GM04503 (cell line): ENCODE results near the gene TAGLN3.
"Not testable (repeated sequence)": the region's sequence is repeated elsewhere in the genome, so short reads cannot be mapped to it uniquely, and the experiment has no call there.

ENCODE experiments used
- DNase-seq: peaks from one replicate; pipeline ENCODE4 v3.0.0-alpha.2; 2012; ENCODE audit warnings: low read depth

TAGLN3 gene

DNA sequence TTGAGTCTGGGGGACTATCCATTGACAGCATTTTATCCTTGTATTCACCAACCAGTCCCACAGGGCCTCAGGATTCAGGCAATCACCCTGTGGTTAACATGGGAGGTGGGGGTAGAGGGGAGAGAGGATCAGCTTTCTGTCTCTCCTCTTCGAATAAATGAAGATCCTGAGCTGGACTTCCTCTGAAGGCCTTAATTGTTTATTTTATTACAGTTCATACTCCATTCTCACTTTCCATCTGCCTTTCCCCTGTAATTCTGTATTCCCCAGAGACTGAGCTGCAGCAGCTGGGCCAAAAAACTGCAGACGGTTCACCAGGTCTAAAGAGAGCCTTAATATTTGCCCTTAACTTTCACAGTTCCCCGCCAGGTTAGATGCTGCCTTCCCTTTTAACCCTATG lies 11.9 kb downstream of the TAGLN3 start:
- no peak for DNase-seq

DNA sequence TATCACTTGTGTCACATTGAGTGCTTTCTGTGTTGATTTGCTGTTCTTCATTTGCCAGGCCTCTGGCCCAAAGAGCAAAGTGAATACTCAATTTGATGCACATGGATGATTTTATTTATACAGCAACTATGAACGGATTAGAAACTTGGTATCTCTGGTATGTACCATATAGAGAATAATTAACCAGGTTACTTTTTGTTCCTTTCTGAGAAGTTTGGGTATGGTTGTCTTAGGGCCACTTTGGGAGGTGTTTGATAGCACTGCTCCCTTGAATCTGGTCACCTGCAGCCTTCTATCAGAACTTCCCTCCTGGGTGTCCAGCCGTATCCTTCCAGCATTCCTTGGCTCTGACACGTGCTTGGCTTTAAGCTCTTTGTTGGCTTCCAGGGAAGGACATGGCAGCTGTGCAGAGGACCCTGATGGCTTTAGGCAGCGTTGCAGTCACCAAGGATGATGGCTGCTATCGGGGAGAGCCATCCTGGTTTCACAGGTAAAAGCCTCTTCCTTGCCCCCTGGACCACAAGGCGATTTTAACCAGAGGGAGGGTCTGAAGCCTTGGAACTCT lies 12.7 kb downstream of the TAGLN3 start:
- no peak for DNase-seq

DNA sequence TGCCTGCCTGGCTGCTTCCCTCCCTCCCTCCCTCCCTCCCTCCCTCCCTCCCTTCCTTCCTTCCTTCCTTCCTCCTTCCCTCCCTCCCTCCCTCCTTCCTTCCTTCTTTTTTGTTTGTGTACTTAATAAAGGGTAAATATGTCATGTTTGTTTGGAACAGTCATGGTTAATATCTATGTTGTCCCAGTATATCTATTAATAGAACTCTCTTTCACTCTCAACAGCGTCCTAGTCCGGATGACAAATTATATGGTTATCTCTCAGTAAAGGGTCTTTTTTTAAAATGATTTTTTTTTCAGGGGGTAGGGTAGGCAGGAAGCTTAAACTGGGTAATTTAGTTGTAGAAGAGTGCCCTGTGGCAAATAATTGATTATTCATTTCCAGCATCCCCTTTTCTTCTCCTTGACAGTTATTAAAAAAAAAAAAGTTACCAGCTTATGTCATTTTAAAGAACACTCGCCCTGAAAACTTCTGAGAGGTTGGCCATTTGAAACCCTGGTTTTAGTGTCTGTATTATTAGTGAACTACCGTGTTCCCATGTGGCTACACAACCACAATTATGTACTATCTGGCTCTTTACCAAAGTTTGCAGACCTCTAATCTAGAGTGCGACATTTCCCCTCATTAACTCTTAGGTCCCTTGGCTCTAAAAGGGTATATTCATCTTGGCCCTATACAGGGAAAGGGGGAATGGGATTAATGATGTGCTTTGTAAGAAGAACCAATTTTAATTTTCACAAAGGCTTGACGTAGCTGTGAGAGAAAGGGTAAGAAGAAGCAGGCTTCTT lies 13.7 kb downstream of the TAGLN3 start:
- no peak for DNase-seq

DNA sequence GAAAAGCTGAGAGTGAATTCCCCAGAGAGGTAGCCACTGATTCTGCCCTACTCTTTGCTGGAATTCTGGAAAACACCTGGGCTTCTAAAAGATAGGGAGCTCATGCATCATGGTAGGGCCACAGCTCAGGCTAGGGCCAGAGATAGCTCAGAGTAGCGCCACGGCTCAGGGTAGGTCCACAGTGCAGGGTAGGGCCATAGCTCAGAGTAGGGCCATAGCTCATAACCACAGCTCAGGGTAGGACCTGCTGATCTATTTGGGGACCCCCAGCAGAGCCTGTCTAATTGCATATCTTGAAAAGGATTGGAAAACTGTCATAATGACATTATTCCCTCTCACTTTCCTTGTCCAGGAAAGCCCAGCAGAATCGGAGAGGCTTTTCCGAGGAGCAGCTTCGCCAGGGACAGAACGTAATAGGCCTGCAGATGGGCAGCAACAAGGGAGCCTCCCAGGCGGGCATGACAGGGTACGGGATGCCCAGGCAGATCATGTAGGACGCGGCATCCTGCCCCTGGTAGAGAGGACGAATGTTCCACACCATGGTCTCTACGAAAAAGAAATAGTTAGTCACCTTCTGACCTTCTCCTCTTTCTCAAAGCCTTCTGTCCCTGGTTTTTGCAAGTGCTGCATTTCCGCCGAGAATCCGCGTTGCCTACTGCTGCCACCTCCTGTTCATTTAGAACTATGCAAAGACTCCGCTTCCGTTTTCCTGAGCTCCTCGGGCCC lies 14.5 kb downstream of the TAGLN3 start:
- DNase-seq, result no peak

DNA sequence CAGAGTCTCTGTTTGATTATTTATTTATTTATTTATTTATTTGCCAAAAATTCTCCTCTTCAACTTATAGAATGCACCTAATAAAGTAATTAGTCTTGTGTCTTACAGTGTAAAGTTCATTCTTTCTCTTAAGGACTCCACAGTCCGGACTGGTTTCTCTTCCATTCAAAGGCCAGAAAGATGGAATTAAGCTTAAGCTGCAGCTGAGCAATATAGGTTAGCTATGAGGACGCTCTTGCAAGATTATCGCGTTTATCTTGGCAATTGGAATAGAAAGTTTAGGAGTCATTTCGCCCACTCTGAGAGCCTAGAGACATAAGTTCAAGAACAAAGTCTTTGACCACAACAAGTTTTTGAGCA lies 15.0 kb downstream of the TAGLN3 start:
- no peak for DNase-seq

DNA sequence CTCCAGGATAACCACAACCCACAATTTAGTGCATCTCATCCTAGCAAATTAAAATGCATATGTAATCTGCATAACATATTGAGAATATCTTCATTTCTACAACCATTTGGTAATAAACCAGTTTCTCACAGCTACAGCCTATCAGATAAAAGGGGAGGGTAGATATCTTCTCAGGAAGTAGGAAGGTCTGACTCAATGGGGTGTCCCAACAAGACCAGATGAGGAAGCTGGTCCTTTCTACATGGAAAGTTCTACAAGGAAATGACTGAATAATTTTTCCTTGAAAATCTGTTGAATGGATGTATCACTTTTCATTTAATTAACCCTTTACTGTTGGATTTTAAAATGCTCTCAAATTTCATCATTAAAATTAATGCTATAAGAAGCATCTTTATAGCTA lies 18.4 kb downstream of the TAGLN3 start:
- DNase-seq, result no peak

DNA sequence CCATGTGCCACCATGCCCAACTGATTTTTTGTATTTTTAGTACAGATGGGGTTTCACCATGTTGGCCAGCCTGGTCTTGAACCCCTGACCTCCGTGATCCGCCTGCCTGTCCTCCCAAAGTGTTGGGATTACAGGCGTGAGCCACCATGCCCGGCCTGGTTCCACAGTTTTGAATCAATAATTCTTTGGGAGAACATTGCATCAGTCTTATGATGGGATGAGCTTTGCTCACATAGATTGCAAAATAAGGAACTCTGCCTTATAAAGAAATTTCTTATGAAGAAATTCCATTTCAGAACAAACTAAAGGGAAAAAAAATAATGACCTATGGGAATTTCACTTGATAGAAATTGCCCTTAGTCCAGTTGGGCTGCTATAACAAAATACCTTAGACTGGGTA lies 20.0 kb downstream of the TAGLN3 start:
- DNase-seq, result no peak

DNA sequence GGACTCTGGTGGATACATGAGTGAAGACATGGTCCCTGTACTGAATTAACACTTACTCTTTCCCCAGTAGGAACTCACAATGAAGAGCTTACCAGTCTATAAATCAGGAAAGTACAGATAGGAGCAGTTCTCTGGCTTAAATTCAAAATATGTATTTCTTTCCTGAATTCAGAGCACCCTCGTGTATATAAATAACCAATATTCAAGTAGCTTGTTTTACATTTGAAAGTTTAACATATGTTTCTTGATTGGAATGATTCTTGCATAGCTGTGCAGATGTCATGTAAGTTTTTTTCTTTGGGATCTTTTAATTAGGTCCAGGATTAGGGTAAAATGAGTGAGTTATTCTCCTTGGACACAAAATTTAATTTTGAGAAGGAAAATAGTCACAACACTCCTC lies 21.0 kb downstream of the TAGLN3 start:
- DNase-seq, result no peak

DNA sequence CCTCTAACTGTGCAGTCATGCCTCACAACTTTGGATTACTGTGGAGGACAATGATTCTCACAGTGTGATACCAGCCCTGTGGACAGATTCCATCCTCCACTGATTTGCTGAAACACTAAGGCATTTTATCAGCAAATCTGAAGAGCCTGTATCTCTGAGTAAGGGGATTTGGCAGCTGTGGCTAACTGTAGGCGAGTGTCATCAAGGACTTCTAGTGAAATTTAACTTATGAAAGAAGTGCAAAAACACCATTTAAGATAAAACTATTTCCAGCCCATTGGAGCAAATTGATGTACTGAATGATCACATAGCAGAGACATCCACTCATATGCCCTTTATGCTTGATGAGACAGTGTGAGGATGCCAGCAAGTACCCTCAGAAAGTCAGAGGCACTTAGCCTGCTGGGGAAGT lies 22.0 kb downstream of the TAGLN3 start:
- DNase-seq, result no peak

DNA sequence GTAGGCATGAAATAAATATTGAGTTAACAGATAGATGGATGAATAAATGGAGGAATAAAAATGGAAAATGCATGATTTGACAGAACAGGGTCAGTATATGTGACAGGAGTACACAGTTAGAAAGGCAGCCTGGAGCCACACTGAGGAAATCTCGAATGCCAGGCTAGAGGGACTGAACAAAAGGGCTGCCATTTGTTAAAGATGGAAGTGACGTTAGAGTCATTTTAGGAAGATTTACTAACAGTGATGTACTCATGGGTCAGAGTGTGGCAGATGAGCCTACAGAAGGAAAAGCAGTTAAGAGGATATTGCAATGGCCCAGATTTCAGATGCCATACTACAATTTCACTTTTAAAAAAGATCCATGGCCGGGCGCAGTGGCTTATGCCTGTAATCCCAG lies 28.4 kb downstream of the TAGLN3 start:
- DNase-seq, result no peak

DNA sequence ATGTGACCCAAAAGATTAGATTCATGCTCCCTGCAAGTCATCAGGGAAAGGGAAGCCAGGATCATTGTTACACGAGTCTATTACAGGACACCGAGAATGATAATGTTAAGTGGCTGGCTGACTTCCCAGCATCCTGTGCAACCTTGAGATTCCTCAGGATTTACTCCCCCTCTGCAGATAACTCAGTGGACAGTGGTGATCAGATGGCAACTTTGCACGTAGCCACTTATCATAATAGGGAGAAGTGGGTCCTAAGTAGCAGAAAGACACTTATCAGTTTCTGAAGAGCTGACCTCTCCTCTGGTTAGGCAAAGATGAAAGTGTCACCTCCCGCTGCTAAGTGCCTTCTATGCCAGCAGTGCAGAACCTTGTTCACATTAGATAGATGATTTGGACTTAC lies 29.1 kb downstream of the TAGLN3 start:
- no peak for DNase-seq

DNA sequence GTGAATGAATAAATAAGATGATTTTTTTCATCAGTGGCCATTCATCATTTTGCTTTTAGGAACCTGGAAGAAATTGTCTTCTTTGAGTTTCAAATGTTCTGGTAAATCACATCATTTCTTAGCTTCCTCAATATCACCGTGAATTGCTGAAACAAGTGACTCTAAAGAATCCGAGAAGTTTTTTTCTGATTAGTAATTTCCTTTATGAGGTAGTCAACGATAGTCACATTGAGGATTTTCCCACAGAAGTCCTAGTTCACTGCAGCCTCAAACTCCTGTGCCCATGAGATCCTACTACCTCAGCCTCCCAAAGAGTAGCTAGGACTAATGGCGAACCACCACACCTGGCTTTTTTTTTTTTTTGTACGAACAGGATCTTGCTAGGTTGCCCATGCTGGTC lies 32.2 kb downstream of the TAGLN3 start:
- no peak for DNase-seq

DNA sequence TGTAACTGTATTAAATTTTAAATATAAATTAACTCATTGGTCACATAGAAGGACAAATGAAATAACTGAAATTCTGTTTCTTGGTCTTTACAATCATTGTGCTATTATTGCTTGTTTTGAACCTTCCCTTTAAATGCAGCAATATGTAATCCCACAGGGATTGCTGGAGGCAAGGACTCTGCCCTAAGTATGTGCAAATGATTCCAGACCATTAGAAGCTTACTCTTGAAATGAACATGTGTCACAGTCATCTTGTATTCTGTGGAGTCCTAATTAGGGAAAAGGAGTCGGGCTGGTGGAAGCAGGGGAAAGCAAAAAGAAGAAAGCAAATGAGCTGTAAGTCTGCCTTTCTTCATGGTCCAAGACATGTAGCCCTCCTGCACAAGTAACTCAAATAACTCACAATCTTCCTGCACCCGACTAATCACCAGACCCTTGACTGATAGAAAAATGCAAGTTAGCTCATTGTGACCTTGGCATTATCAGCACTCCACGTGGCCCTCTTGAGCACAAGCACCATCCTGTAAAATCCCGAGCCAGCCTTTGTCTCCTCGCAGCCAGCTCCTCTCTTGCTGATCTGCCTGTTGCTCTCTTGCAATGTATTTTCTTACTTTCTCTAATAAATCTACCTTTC lies 33.5 kb downstream of the TAGLN3 start:
- DNase-seq, result no peak

DNA sequence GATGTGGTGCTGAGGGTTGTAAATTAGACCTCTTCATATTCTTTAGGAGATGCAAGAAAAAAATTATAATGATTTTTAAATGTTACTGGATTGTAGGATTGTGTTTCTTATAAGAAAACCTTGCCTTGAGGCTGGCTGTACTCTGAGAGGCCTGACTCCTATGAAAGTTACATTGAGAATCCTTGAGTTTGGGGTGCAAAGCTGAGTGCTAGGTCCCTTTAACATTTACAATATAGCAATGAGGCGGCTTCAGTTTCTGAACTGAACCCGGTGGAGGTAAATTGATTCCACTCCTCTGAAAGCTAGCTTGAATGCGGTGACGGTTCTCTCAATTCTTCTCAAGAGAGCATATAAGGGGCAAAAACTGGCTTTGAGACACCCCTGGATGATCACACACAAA lies 35.7 kb downstream of the TAGLN3 start, which contains the start of gene TMPRSS7:
Gene TMPRSS7 (plus strand): TSS at position 301 of the 400 bp plus-strand sequence. CDS start 110 bp downstream, outside the sequence.
- no peak for DNase-seq

DNA sequence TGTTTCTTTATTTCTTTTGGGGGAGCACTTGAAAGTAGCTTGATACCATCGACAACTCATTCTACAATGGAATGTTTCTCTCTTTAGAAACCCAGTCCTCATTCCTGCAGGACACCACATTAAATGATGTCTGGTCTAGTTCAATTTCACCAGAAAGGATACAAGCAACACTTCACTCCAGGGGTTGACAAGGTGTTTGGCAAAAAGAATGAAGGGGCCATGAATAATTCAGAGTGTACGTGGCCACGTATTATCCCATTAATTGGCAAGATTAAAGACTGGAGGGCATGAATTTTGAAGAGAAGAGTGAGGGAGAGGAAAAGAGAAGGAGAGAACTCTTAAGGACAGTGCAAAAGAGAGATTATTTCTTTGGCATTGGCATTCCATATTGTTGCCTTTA lies 36.5 kb downstream of the TAGLN3 start:
- DNase-seq, result no peak

DNA sequence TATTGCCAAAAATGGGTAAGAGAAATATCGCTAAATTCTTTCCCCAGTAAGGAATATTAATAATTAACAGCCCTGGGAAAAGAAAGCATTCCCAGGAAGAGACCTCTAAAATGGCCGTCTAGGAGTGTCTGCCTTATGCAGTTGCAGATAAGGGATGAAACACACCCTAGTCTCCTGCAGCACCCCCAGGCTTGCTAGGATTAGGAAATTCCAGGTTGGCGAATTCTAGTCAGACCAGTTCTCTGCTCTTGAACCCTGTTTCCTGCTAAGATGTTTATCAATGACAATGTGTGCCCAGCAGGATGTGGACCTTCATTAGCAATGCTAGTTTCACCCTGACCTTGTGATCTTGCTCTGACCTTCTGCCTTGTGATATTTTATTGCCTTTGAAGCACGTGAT lies 38.5 kb downstream of the TAGLN3 start:
- not testable (repeated sequence) for DNase-seq

DNA sequence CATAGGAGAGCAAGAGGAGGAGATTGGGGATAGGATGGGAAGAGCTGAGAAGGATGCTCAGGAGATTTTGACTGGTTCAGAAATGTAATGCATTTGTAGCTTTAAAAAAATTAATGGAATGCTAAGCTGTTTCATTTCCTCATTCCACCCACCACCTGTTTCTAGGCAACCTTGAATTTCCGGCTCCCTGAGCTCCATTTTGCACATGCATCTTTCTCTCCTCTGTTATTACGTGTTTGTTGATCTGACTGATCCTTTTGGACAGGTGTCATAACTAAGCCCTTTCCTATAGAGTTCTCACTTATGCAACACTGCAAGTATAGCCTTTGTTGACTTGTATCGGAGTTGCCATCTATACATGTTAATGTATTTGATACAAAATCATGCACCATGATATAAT lies 40.1 kb downstream of the TAGLN3 start:
- no peak for DNase-seq

DNA sequence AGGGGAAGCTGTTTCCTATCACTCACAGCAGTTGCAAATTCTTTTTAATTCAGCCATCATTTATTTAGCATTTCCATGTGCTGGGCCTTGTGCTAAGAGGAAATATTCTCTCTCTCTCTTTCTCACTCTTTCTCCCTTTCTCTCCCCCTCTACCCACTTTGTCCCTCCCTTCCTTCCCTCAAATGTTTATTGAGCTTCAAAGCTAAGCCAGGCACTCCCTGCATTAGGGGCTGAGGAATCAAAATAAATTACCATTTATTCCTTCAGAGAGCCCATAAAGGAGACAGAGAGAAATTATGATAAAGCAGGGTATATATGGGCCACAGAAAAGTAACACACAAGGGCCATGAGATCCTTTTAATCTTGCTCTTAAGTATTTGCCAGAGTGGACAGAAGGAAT lies 42.6 kb downstream of the TAGLN3 start:
- no peak for DNase-seq

DNA sequence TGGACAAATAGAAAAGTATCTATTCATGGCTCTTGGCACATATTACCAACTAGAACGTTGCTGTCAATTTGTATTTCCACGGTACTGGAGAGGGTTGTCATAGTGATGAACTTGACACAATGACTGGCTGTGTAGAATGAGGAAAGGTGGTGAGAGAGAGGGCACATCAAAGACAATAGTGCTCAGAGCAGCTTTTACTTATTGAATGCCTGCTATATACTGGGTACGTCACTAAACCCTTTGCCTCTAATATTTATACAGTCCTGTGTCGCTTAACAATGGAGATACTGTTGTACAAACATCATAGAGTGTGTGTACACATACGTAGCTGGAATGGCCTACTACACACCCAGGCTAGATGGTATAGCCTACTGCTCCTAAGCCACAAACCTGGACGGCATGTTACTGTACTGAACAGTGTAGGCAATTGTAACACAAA lies 44.1 kb downstream of the TAGLN3 start:
- no peak for DNase-seq

DNA sequence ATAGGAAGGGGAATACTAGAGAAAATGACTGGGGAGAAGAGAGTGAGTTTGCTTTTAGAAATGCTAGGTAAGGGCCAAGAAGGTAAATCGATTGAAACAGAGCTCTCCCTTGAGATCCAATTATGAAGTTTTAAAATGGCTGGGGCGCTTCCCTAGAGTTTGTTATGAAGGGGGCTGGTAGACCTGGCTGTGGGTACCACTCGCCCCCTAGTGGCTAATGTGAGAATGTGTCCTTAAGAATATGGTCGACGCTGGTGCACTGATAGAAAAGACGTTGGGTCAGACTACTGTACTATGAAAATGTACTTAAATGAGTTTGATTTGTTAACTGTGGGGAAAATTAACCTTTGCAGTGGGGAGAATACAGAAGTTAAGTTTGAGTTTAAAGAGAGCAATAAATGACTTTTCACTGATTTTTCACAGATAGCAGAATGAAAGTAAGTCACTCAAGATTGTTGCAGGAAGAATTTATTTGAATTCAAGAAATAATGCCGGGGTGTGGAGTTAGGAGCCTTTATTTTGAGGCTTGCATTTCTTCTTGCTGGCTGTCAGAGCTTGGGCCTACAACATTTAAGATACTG lies 45.0 kb downstream of the TAGLN3 start:
- no peak for DNase-seq

DNA sequence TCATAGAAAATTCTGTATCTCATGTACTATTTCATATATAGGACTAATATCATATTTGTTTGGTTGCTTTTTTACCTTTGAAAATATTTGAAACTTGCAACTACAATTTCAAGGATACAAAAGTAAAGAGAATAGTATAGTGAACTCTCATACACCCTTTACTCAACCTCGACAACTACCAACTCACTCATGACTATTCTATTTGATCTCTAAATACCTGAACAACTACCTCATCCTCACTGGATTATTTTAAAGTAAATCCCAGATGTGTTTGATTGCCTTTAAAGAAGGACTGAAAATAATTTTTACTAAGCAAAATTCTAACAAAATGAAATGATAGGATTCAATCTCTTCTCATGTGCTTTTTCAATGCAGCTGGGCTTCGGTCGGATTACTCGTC lies 47.9 kb downstream of the TAGLN3 start:
- no peak for DNase-seq

DNA sequence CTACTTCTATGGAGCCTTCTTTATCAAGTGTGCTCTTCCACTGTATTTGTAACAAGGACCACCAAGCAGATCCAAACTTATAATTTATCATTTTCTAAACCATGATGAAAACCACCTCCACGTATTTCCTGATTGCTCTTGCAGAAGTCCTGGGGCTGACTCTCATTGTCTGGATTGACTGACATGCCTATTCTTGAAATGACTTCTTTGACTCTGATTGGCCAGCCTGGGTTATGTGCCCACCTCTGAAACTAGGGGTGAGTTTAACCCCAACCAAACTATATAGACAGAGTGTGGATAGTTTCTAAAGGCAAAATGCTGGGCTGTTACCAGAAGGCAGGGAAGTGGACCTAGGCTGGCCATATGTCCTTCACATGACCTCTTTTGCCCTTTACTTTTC lies 48.5 kb downstream of the TAGLN3 start:
- DNase-seq, result no peak
